Activated T-helper 17 cell treated with anti-CD3 and anti-CD28 coated beads, Interleukin-2, amount 50 U/mL, for 72 hours (primary cell): Measurements from ENCODE around the gene SLC16A12. TPM values are rescaled to one million over a fixed set of nuclear protein-coding genes. Genes with fewer than 3 reads are reported as not detected.

Experiments used
- ATAC-seq: fragments of 150-1000 bp; cut with Tn5 transposase; replicated peaks from 2 replicates; pipeline ENCODE4 v1.10.0; 2021; ENCODE audit warnings: mild to moderate bottlenecking, moderate library complexity
- H3K27ac Mint-ChIP-seq: one replicate; pipeline ENCODE4 v1.8.0; 2022; ENCODE audit warnings: mixed read lengths
- H3K27me3 Mint-ChIP-seq: one replicate; pipeline ENCODE4 v1.8.0; 2022; ENCODE audit warnings: mixed read lengths
- H3K36me3 Mint-ChIP-seq: one replicate; pipeline ENCODE4 v1.8.0; 2022; ENCODE audit warnings: low read depth, mild to moderate bottlenecking, mixed read lengths
- H3K4me1 Mint-ChIP-seq: one replicate; pipeline ENCODE4 v1.8.0; 2022; ENCODE audit warnings: mixed read lengths
- H3K4me3 Mint-ChIP-seq: one replicate; pipeline ENCODE4 v1.8.0; 2022; ENCODE audit warnings: mild to moderate bottlenecking, mixed read lengths
- H3K9me3 Mint-ChIP-seq: one replicate; pipeline ENCODE4 v1.8.0; 2022; ENCODE audit warnings: mixed read lengths
- total RNA-seq, 2 donors: library from RNA; stranded (reverse); gene quantifications; one replicate each; pipeline ENCODE4 v1.2.3, GENCODE V29; 2022

SLC16A12 gene, protein sequence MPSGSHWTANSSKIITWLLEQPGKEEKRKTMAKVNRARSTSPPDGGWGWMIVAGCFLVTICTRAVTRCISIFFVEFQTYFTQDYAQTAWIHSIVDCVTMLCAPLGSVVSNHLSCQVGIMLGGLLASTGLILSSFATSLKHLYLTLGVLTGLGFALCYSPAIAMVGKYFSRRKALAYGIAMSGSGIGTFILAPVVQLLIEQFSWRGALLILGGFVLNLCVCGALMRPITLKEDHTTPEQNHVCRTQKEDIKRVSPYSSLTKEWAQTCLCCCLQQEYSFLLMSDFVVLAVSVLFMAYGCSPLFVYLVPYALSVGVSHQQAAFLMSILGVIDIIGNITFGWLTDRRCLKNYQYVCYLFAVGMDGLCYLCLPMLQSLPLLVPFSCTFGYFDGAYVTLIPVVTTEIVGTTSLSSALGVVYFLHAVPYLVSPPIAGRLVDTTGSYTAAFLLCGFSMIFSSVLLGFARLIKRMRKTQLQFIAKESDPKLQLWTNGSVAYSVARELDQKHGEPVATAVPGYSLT
- total RNA-seq = not detected

DNA sequence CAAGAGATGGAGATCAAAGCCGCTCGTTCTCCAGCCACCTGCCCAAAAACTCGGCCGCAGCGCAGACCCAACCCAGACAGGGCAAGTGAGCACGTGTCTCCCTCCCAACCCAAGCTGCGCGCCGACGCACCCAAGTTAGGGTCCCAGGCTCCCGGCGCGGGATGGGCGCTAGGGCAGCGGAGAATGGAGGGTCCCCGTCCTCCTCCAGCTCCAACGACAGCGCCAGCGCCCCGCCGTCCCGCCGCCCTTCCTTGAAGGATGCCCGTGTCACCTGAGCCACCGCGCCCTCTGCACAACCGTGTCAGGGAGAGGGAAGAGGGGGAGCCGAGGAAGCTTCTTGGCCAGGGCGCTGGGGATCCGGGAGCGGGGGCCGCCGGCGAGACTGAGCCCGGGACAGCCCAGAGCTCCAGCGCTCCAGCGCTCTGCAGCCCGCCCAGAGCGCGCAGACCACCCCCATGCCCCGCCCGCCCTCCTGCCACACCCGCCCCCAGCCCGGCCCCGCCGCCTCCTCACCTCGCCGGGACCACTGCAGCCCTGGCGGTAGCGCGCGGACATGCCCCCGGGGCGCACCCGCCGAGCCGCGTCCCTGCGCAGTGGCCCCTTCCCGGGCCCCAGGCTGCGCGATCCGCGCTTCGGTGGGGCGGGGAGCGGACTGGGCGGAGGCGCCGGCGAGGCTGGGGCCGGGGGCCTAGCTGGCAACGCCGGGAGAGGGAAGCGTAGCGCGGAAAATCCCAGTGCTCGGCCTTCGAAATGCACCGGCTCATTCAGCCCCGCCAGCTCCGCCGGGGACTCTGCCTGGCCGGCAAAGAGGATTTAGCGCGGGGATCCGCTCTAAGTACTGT, at the start of gene SLC16A12:
Gene SLC16A12, minus strand, starts transcription at position 424 of the 842 bp plus-strand sequence. CDS start 73,016 bp downstream, outside the sequence.
- Mint-ChIP-seq H3K27ac (no peak within 1 kb of the TSS), H3K36me3 (no peaks in the 10 kb centered on the region), H3K4me3 (peak within 1 kb of the TSS; percentile 24), H3K9me3 (no peaks in the 10 kb centered on the region), H3K4me1 (peaks cover 5% of the 10 kb centered on the region), H3K27me3 (peaks cover 48% of the 10 kb centered on the region)
- ATAC-seq = no peak

GRCh38 chr10:89582022-89582421, 46.6 kb upstream of the SLC16A12 start:
- Mint-ChIP-seq H3K27me3 (no peaks in the 10 kb centered on the region), H3K9me3 (no peaks in the 10 kb centered on the region), H3K4me3 (no peak overlapping the region), H3K4me1 (no peaks in the 10 kb centered on the region), H3K36me3 (no peaks in the 10 kb centered on the region), H3K27ac (no peak overlapping the region)
- ATAC-seq = no peak

DNA sequence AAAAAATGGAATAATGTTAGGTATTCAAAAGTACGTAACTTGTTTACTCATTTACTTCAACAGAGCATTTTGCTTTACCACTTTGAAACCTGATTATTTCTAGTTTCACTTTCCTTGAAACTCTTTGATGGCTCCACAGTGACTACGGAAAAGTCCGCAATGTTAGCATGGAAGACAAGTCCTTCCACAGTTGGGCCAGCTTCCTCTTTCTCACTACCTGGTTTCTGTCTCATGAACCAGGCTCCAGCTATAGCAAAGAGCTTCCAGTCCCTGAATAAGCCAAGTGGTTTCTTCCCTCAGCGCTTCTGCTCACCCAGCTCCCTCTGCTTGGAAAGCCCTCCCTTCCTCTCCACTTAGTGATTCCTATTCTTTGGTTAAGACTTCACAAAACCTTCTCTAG, 44.8 kb upstream of the SLC16A12 start:
- Mint-ChIP-seq H3K4me3 (no peak overlapping the region), H3K4me1 (no peaks in the 10 kb centered on the region), H3K27ac (no peak overlapping the region), H3K27me3 (no peaks in the 10 kb centered on the region), H3K9me3 (no peaks in the 10 kb centered on the region), H3K36me3 (no peaks in the 10 kb centered on the region)
- no peak for ATAC-seq

DNA sequence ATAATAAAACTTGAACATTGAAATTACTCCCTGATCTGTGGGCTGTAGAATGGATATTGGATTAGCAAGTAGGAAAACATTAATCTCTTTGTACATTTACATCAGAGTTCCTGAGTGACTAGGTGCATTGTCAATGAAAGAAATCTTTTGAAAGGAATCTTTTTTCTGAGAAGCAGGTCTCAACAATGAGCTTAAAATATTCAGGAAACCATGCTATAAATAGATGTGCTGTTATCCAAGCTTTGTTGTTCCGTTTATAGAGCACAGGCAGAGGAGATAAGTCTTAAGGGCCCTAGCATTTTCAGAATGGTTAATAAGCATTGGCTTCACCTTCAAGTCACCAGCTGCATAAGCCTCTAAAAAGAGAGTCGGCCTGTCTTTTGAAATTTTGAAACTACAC, 41.3 kb upstream of the SLC16A12 start:
- Mint-ChIP-seq H3K27me3 (no peaks in the 10 kb centered on the region), H3K36me3 (no peaks in the 10 kb centered on the region), H3K9me3 (no peaks in the 10 kb centered on the region), H3K4me1 (no peaks in the 10 kb centered on the region), H3K4me3 (no peak overlapping the region), H3K27ac (no peak overlapping the region)
- ATAC-seq = no peak

- Mint-ChIP-seq H3K27ac (no peak overlapping the region), H3K36me3 (no peaks in the 10 kb centered on the region), H3K4me1 (no peaks in the 10 kb centered on the region), H3K4me3 (no peak overlapping the region), H3K9me3 (no peaks in the 10 kb centered on the region), H3K27me3 (no peaks in the 10 kb centered on the region)
- ATAC-seq = no peak
These were observed 40.6 kb upstream of the SLC16A12 start for GRCh38 chr10:89576022-89576421.

DNA sequence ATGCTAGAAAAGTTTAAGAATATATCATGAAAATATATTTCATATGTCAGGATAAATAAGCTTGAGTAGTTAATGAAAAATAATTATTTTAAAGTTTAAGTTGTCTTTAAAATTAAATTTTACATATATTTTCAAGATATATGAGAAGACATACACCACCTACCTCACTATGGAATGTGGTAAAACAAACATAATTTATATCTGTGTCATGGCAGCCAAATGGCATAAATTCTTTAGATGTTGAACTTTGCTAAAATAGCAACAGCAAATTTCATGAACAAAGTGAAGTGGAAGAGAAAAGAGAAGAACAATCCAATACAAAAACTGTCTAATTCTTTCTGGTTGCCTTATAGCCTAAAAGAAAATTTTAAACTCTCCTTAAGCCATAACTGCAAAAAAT, 39.6 kb upstream of the SLC16A12 start:
- H3K27ac Mint-ChIP-seq = no peak overlapping the region
- no peak for ATAC-seq
- no peaks in the 10 kb centered on the region for H3K36me3 Mint-ChIP-seq
- H3K4me1 Mint-ChIP-seq = no peaks in the 10 kb centered on the region
- no peak overlapping the region for H3K4me3 Mint-ChIP-seq
- H3K9me3 Mint-ChIP-seq = no peaks in the 10 kb centered on the region
- no peaks in the 10 kb centered on the region for H3K27me3 Mint-ChIP-seq

- H3K27me3 Mint-ChIP-seq = no peaks in the 10 kb centered on the region
- no peaks in the 10 kb centered on the region for H3K4me1 Mint-ChIP-seq
- H3K36me3 Mint-ChIP-seq = no peaks in the 10 kb centered on the region
- no peak for ATAC-seq
- no peak overlapping the region for H3K27ac Mint-ChIP-seq
- H3K9me3 Mint-ChIP-seq = no peaks in the 10 kb centered on the region
- H3K4me3 Mint-ChIP-seq = no peak overlapping the region
These were observed 39.0 kb upstream of the SLC16A12 start for GRCh38 chr10:89574368-89574767.

GRCh38 chr10:89567576-89568245, 32.3 kb upstream of the SLC16A12 start:
- no peak for ATAC-seq
- no peak overlapping the region for H3K4me3 Mint-ChIP-seq
- peaks cover 11% of the 10 kb centered on the region for H3K27me3 Mint-ChIP-seq
- H3K36me3 Mint-ChIP-seq = no peaks in the 10 kb centered on the region
- no peaks in the 10 kb centered on the region for H3K4me1 Mint-ChIP-seq
- no peak overlapping the region for H3K27ac Mint-ChIP-seq
- no peaks in the 10 kb centered on the region for H3K9me3 Mint-ChIP-seq

GRCh38 chr10:89566992-89567391, 31.6 kb upstream of the SLC16A12 start:
- Mint-ChIP-seq H3K27ac (no peak overlapping the region), H3K9me3 (no peaks in the 10 kb centered on the region), H3K27me3 (peaks cover 11% of the 10 kb centered on the region), H3K4me3 (no peak overlapping the region), H3K36me3 (no peaks in the 10 kb centered on the region), H3K4me1 (no peaks in the 10 kb centered on the region)
- no peak for ATAC-seq

DNA sequence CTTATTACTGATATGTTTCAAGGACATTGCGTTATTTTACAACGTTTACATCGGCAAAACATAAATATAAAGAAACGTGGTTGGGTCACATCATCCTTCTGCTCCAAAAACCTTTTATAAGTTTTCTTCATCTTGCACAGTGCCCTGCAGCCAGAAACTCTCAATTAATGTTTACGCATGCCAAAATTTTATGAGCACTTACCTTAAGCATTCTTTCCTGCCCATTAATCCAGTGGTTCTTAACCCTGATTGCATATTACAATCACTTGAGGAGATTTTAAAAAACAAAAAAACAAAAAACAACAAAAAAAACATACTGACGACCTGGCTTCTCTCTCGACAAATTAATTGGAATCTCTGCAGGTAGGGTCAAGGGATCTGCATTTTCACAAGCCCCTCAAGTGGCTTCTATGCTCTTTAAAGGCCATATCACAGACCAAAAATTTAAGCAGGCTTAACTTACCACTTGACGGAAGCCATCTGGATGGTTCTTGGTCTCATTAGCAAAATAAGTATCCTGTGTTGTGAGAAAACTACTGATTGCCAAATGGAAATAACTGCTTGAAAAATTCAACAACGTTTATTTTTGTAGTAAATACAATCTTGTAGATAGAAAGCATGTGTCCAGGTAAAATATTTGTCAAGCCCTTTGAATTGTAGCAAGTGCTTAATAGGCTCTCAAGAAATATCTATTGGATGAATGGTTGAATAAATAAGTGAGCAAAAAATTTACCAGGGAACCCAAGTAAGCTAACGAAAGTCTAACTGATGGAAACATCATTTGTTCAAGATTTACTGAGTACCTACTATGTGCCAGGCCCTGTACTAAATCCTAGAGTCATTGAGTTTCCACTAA, 30.9 kb upstream of the SLC16A12 start:
- Mint-ChIP-seq H3K27me3 (peaks cover 11% of the 10 kb centered on the region), H3K4me1 (no peaks in the 10 kb centered on the region), H3K9me3 (no peaks in the 10 kb centered on the region), H3K36me3 (no peaks in the 10 kb centered on the region), H3K4me3 (no peak overlapping the region), H3K27ac (no peak overlapping the region)
- ATAC-seq = no peak

DNA sequence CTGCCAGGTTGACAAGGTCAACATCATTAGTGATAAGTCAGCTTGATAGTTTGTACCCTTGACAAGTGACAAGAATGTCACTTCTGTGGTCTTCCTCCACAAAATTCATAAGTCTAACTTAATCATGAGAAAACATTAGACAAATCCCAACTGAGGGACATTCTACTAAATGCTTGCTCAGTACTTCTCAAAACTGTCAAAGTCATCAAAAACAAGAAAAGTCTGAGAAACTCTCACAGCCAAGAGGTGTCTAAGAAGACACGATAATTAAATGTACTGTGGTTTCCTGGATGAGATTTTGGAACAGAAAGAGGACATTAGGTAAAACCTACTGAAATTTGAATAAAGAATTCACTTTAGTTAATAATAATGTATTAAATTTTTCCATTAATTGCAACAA, 29.8 kb upstream of the SLC16A12 start:
- ATAC-seq = no peak
- H3K9me3 Mint-ChIP-seq = no peaks in the 10 kb centered on the region
- H3K36me3 Mint-ChIP-seq = no peaks in the 10 kb centered on the region
- peaks cover 11% of the 10 kb centered on the region for H3K27me3 Mint-ChIP-seq
- H3K4me1 Mint-ChIP-seq = no peaks in the 10 kb centered on the region
- no peak overlapping the region for H3K4me3 Mint-ChIP-seq
- no peak overlapping the region for H3K27ac Mint-ChIP-seq

GRCh38 chr10:89563861-89564478, 28.6 kb upstream of the SLC16A12 start:
- Mint-ChIP-seq H3K4me1 (no peaks in the 10 kb centered on the region), H3K27me3 (peaks cover 11% of the 10 kb centered on the region), H3K9me3 (no peaks in the 10 kb centered on the region), H3K27ac (no peak overlapping the region), H3K4me3 (no peak overlapping the region), H3K36me3 (no peaks in the 10 kb centered on the region)
- peak; percentile 59 for ATAC-seq

- no peak for ATAC-seq
- H3K27me3 Mint-ChIP-seq = peaks cover 11% of the 10 kb centered on the region
- no peaks in the 10 kb centered on the region for H3K36me3 Mint-ChIP-seq
- H3K4me3 Mint-ChIP-seq = no peak overlapping the region
- H3K4me1 Mint-ChIP-seq = no peaks in the 10 kb centered on the region
- no peaks in the 10 kb centered on the region for H3K9me3 Mint-ChIP-seq
- H3K27ac Mint-ChIP-seq = no peak overlapping the region
These were observed 27.9 kb upstream of the SLC16A12 start for GRCh38 chr10:89563311-89563710.
